Measurements from ENCODE around the gene IDS. TPM values are rescaled to one million over a fixed set of nuclear protein-coding genes. Genes with fewer than 3 reads are reported as not detected.

Gene IDS
- total RNA-seq, 1 donor from 2014 or later, result 67.6 TPM

DNA sequence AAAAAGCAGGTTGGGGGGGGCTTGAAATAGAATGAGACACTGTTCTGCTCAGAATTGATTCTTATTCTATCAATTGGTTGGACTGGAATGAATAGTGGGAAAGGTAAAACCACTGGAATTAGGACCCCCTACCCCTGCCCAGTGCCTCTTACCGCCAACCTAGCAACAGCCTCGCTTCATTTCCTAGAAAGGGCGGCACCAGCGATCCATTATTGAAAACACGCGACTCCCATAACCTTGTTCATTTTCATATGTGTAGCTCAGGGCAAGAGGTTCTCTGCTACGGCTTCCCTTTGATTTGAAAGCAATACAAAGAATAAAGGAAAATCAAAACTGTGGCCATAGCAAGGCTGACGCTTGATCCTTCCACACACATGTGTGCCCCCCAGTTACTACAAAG, 33.7 kb downstream of the IDS start:
- Mint-ChIP-seq H3K27ac (ENCODE audit: unreplicated experiment) (no peak overlapping the region), H3K4me1 (ENCODE audit: unreplicated experiment) (peaks cover 6% of the 10 kb centered on the region), H3K4me3 (ENCODE audit: unreplicated experiment) (no peak overlapping the region), H3K36me3 (ENCODE audit: unreplicated experiment) (no peaks in the 10 kb centered on the region), H3K27me3 (ENCODE audit: unreplicated experiment) (no peaks in the 10 kb centered on the region), H3K9me3 (ENCODE audit: unreplicated experiment) (peaks cover 6% of the 10 kb centered on the region)
- TF ChIP-seq, protein P1, sequence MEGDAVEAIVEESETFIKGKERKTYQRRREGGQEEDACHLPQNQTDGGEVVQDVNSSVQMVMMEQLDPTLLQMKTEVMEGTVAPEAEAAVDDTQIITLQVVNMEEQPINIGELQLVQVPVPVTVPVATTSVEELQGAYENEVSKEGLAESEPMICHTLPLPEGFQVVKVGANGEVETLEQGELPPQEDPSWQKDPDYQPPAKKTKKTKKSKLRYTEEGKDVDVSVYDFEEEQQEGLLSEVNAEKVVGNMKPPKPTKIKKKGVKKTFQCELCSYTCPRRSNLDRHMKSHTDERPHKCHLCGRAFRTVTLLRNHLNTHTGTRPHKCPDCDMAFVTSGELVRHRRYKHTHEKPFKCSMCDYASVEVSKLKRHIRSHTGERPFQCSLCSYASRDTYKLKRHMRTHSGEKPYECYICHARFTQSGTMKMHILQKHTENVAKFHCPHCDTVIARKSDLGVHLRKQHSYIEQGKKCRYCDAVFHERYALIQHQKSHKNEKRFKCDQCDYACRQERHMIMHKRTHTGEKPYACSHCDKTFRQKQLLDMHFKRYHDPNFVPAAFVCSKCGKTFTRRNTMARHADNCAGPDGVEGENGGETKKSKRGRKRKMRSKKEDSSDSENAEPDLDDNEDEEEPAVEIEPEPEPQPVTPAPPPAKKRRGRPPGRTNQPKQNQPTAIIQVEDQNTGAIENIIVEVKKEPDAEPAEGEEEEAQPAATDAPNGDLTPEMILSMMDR (IDR thresholded peaks at IDR 0.05), result no peak
- no peak for DNase-seq (ENCODE audit: extremely low spot score, unreplicated experiment)

DNA sequence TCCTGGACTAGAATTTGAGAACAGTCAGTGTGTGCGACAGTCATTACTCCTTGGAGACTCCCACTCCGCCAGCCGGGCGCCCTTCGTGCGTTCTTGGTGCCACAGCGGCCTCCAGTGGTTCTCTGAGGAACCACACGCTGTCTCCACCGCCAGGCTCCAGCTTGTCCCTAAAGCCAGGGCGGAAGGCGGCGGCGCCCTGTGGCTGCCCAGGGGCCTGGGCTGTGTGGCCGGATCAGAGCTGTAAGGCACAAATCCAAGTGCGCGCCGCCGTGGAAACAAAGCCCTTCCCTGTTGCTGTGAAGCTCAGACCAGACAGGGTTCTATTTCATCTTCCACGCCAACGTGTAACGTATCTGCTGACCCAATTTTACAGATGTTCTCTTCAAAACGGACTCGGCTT, 34.2 kb downstream of the IDS start:
- Mint-ChIP-seq H3K27me3 (ENCODE audit: unreplicated experiment) (no peaks in the 10 kb centered on the region), H3K4me1 (ENCODE audit: unreplicated experiment) (peaks cover 6% of the 10 kb centered on the region), H3K9me3 (ENCODE audit: unreplicated experiment) (peaks cover 8% of the 10 kb centered on the region), H3K36me3 (ENCODE audit: unreplicated experiment) (no peaks in the 10 kb centered on the region), H3K27ac (ENCODE audit: unreplicated experiment) (no peak overlapping the region), H3K4me3 (ENCODE audit: unreplicated experiment) (peak overlapping the region; percentile 45)
- TF ChIP-seq, protein P1 (IDR thresholded peaks at IDR 0.05), result peak; percentile 83
- DNase-seq (ENCODE audit: extremely low spot score, unreplicated experiment), result peak; percentile 93

DNA sequence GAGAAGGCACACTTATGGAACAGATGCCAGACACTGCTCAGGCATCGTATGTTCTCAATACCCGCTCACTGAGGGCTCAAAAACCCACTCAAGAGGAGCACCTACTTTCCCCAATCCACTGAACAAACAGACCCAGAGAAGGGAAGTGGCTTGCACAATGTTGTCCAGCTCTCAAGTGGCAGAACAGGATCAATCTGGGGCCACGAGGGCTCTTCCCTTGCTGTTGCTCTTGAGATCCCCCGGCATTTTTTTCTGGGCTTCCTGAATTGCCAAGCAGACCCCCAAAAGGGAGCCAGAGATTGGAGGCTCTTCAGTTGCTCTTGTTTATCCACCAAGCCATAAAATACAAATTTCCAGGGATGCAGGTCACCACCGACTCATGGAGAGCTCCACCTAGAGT, 35.7 kb downstream of the IDS start:
- H3K27ac Mint-ChIP-seq (ENCODE audit: unreplicated experiment), result no peak overlapping the region
- H3K9me3 Mint-ChIP-seq (ENCODE audit: unreplicated experiment), result peaks cover 11% of the 10 kb centered on the region
- no peak overlapping the region for H3K4me3 Mint-ChIP-seq (ENCODE audit: unreplicated experiment)
- peaks cover 6% of the 10 kb centered on the region for H3K4me1 Mint-ChIP-seq (ENCODE audit: unreplicated experiment)
- TF ChIP-seq, protein P1 (IDR thresholded peaks at IDR 0.05), result no peak
- no peaks in the 10 kb centered on the region for H3K36me3 Mint-ChIP-seq (ENCODE audit: unreplicated experiment)
- no peaks in the 10 kb centered on the region for H3K27me3 Mint-ChIP-seq (ENCODE audit: unreplicated experiment)
- no peak for DNase-seq (ENCODE audit: extremely low spot score, unreplicated experiment)

DNA sequence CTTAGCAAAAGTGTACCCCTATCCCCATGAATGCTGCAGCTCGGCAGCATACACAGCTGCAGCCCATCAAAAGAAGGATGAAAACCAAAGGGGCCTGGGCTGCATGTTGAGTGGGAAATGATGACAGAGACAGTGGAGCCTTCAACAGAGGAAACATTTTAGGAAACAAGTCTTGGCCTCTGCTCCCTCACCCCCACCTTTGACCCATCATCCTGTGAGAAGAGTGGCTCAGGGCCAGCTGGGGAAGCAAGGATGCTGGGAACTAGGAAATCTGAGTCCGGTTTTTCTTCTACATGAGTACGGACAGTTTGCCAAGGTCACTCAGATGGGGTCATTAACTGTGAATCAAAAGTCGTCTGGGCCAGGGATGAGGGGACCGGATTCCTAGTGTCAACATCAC, 37.2 kb downstream of the IDS start:
- Mint-ChIP-seq H3K27me3 (ENCODE audit: unreplicated experiment) (no peaks in the 10 kb centered on the region), H3K36me3 (ENCODE audit: unreplicated experiment) (no peaks in the 10 kb centered on the region), H3K9me3 (ENCODE audit: unreplicated experiment) (peaks cover 11% of the 10 kb centered on the region), H3K4me3 (ENCODE audit: unreplicated experiment) (no peak overlapping the region), H3K4me1 (ENCODE audit: unreplicated experiment) (peaks cover 6% of the 10 kb centered on the region), H3K27ac (ENCODE audit: unreplicated experiment) (no peak overlapping the region)
- no peak for DNase-seq (ENCODE audit: extremely low spot score, unreplicated experiment)
- TF ChIP-seq, protein P1 (IDR thresholded peaks at IDR 0.05), result no peak

DNA sequence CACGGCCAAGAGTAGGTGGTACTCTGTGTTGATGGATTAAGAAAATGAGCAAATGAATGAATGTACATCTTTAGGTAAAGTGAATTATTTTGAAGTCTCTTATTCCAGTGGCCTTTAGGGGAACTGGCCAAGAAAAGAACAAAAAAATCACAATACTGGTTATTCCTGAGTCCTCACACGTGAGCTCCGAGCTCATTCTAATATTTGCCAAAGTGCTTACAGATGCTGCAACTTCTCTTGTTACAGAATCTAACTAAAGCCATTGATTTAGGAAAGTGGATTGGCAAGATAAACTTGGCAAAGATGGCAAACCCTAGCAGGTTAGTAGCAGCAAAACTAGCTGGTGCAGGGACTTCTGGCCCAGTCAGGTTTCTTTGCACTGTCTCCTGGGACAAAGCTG, 37.6 kb downstream of the IDS start:
- Mint-ChIP-seq H3K27ac (ENCODE audit: unreplicated experiment) (no peak overlapping the region), H3K27me3 (ENCODE audit: unreplicated experiment) (peaks cover 2% of the 10 kb centered on the region), H3K4me3 (ENCODE audit: unreplicated experiment) (no peak overlapping the region), H3K36me3 (ENCODE audit: unreplicated experiment) (no peaks in the 10 kb centered on the region), H3K9me3 (ENCODE audit: unreplicated experiment) (peaks cover 15% of the 10 kb centered on the region), H3K4me1 (ENCODE audit: unreplicated experiment) (peaks cover 6% of the 10 kb centered on the region)
- DNase-seq (ENCODE audit: extremely low spot score, unreplicated experiment), result no peak
- TF ChIP-seq, protein P1 (IDR thresholded peaks at IDR 0.05), result no peak

Measured in osteocyte (in vitro differentiated cells).